Measurements from ENCODE around the gene TLR6.

The TLR6 gene

GRCh38 chr4:38856524-38857337 is at the start of gene TLR6:
Gene TLR6, minus strand, starts transcription at chr4:38856817. Its CDS starts 27,344 bp downstream, at chr4:38829473.
- no peak for DNase-seq

- no peak for DNase-seq
Observed at GRCh38 chr4:38905652-38906385, 49.2 kb upstream of the TLR6 start.

- DNase-seq: no peak
Observed at GRCh38 chr4:38904682-38905081, 48.1 kb upstream of the TLR6 start.

- no peak for DNase-seq
Observed at GRCh38 chr4:38904090-38904666, 47.6 kb upstream of the TLR6 start.

- DNase-seq: no peak
Observed at GRCh38 chr4:38902695-38903094, 46.1 kb upstream of the TLR6 start.

GRCh38 chr4:38902221-38902620 is 45.6 kb upstream of the TLR6 start:
- DNase-seq: no peak

GRCh38 chr4:38898245-38898644 is 41.6 kb upstream of the TLR6 start:
- no peak for DNase-seq

- DNase-seq: no peak
Observed at GRCh38 chr4:38896940-38897339, 40.3 kb upstream of the TLR6 start.

GRCh38 chr4:38894322-38894982 is 37.8 kb upstream of the TLR6 start:
- DNase-seq: no peak

GRCh38 chr4:38891051-38891983 is 34.7 kb upstream of the TLR6 start:
- no peak for DNase-seq

- no peak for DNase-seq
Observed at GRCh38 chr4:38889143-38889542, 32.5 kb upstream of the TLR6 start.

- DNase-seq: no peak
Observed at GRCh38 chr4:38884254-38884653, 27.6 kb upstream of the TLR6 start.

GRCh38 chr4:38876636-38877035 is 20.0 kb upstream of the TLR6 start:
- DNase-seq: no peak

- DNase-seq: no peak
Observed at GRCh38 chr4:38873290-38873944, 16.8 kb upstream of the TLR6 start.

- DNase-seq: no peak
Observed at GRCh38 chr4:38872620-38873019, 16.0 kb upstream of the TLR6 start.

GRCh38 chr4:38871593-38871992 is 15.0 kb upstream of the TLR6 start:
- DNase-seq: no peak

GRCh38 chr4:38870098-38870808 is 13.6 kb upstream of the TLR6 start:
- DNase-seq: no peak

GRCh38 chr4:38869511-38869910 is 12.9 kb upstream of the TLR6 start:
- no peak for DNase-seq

- no peak for DNase-seq
Observed at GRCh38 chr4:38868059-38868960, 11.7 kb upstream of the TLR6 start.

All from SHP77 treated with DMSO at 0.1 percent for 48 hours (cell line).